Measurements from ENCODE around the gene CHGA.

CHGA gene

DNA sequence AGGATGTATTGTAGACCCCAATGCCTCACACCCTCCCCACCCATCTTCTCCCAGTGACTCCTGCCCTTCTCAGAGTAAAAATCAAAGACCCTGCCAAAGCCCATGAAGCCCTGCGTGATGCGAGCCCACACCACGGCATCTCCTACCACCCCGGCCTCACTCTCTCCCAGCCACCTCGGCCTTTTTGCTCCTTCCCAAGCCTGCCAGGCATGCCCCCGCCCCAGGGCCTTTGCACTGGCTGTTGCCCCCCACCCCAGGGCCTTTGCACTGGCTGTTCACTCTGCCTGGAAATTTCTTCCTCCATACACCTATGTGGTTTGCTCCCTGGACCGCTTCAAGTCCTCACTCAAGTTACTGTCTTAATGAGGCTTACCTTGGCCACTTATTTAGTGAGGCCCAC lies 5.0 kb upstream of the CHGA start:
- in situ Hi-C loops (cut with HindIII; ENCODE audit: low pct_ligation_motif_present, low sequenced_read_pairs), result no loop called here
- H3K27me3 ChIP-seq (replicated peaks), result peaks cover 13% of the 10 kb centered on the region
- TF ChIP-seq, protein P1, sequence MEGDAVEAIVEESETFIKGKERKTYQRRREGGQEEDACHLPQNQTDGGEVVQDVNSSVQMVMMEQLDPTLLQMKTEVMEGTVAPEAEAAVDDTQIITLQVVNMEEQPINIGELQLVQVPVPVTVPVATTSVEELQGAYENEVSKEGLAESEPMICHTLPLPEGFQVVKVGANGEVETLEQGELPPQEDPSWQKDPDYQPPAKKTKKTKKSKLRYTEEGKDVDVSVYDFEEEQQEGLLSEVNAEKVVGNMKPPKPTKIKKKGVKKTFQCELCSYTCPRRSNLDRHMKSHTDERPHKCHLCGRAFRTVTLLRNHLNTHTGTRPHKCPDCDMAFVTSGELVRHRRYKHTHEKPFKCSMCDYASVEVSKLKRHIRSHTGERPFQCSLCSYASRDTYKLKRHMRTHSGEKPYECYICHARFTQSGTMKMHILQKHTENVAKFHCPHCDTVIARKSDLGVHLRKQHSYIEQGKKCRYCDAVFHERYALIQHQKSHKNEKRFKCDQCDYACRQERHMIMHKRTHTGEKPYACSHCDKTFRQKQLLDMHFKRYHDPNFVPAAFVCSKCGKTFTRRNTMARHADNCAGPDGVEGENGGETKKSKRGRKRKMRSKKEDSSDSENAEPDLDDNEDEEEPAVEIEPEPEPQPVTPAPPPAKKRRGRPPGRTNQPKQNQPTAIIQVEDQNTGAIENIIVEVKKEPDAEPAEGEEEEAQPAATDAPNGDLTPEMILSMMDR (IDR thresholded peaks at IDR 0.05; ENCODE audit: low read depth, low read length, missing control alignments), result no peak
- H3K36me3 ChIP-seq (replicated peaks), result no peaks in the 10 kb centered on the region
- no peak overlapping the region for H3K27ac ChIP-seq
- no peak overlapping the region for H3K4me3 ChIP-seq (ENCODE audit: low read depth, low read length)
- DNase-seq, result no peak

DNA sequence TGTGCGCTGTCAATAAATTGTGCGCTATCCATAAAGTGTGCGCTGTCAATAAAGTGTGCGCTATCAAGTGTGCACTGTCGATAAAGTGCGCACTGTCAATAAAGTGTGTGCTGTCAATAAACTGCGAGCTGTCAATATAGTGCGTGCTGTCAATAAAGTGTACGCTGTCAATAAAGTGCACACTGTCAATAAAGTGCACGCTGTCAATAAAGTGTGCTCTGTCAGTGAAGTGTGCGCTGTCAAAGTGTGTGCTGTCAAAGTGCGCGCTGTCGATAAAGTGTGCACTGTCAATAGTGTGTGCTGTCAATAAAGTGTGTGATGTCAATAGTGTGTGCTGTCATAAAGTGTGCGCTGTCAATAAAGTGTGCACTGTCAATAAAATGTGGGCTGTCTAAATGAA lies 2.9 kb upstream of the CHGA start:
- H3K27me3 ChIP-seq (replicated peaks), result peaks cover 19% of the 10 kb centered on the region
- DNase-seq, result no peak
- no peak overlapping the region for H3K4me3 ChIP-seq (ENCODE audit: low read depth, low read length)
- no peak overlapping the region for H3K27ac ChIP-seq
- H3K36me3 ChIP-seq (replicated peaks), result no peaks in the 10 kb centered on the region
- TF ChIP-seq, protein P1 (IDR thresholded peaks at IDR 0.05; ENCODE audit: low read depth, low read length, missing control alignments), result no peak
- in situ Hi-C loops (cut with HindIII; ENCODE audit: low pct_ligation_motif_present, low sequenced_read_pairs), result no loop called here

DNA sequence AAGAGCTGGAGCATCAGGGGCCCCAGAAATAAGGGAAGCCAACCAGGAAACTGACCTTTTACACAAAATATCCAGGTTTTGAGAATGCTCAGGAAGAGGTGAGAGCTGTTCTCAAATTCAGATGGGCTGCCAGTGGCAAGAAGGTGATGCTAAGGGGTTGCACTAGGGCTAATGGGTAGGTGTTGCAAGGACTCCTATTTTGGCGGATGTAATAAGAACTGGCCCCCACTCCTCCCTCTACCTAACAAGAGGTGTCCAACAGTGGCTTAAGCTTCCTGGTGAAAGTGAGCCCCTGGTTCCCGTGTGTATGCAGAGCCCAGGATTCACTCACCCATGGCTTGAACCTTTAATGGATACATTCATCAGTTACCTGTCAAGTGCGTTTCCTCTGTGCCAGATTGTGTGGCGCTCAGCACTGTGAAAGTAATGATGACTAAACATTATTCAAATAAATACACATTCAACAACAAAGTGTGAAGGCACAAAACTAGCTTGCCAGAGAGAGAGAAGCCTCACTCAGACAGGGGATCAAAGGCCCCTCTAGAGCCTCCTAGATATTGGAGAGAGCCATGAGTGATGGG lies 705 bp upstream of the CHGA start:
- Histone ChIP-seq H3K27ac (no peak overlapping the region), H3K27me3 (replicated peaks) (peaks cover 19% of the 10 kb centered on the region), H3K36me3 (replicated peaks) (no peaks in the 10 kb centered on the region), H3K4me3 (ENCODE audit: low read depth, low read length) (no peak overlapping the region)
- in situ Hi-C loops (cut with HindIII; ENCODE audit: low pct_ligation_motif_present, low sequenced_read_pairs), result no loop called here
- TF ChIP-seq, protein P1 (IDR thresholded peaks at IDR 0.05; ENCODE audit: low read depth, low read length, missing control alignments), result no peak
- DNase-seq, result no peak

DNA sequence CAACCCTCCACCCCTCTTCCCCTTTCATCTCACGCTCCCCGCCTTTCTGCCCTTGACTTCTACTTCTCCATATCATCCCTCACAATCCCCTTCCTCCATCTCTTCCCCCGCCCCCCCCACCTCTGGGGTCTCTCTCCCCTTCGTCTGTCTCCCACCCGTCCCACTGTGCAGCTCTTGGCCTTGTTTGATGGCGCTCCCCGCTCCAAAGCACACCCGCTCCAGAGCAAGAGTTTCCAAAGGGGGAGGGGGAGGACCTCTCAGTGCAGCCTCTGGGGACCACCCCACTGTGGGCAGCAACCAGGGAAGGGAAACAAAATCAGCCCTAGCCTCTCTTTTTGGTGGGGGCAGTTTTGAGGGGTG lies 774 bp downstream of the CHGA start:
- H3K36me3 ChIP-seq (replicated peaks), result no peaks in the 10 kb centered on the region
- DNase-seq, result no peak
- TF ChIP-seq, protein P1 (IDR thresholded peaks at IDR 0.05; ENCODE audit: low read depth, low read length, missing control alignments), result no peak
- H3K27ac ChIP-seq, result no peak overlapping the region
- in situ Hi-C loops (cut with HindIII; ENCODE audit: low pct_ligation_motif_present, low sequenced_read_pairs), result no loop called here
- peaks cover 19% of the 10 kb centered on the region for H3K27me3 ChIP-seq (replicated peaks)
- H3K4me3 ChIP-seq (ENCODE audit: low read depth, low read length), result no peak overlapping the region

DNA sequence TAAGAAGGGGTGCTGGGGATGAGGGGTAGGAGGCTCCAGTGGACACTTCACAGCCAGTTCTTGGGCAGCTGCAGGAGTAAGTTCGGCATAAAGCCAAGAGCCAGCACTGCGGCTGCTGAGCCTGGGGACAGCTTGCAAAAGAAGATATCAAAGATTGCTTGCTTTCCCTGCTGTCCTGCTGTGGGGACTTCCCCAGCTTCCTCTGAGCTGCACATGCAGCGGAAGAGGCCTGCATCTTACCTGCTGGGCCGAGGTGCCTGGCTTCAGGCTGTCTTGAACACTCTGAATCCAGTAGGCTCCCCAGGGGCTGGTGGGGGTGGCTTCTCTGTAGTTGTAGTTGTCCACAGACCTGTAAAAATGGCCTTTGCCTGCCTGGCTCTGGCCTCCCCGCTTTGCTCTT lies 1.3 kb downstream of the CHGA start:
- no peak for DNase-seq
- H3K27me3 ChIP-seq (replicated peaks), result peaks cover 19% of the 10 kb centered on the region
- H3K4me3 ChIP-seq (ENCODE audit: low read depth, low read length), result no peak overlapping the region
- no peaks in the 10 kb centered on the region for H3K36me3 ChIP-seq (replicated peaks)
- H3K27ac ChIP-seq, result no peak overlapping the region
- in situ Hi-C loops (cut with HindIII; ENCODE audit: low pct_ligation_motif_present, low sequenced_read_pairs), result no loop called here
- TF ChIP-seq, protein P1 (IDR thresholded peaks at IDR 0.05; ENCODE audit: low read depth, low read length, missing control alignments), result no peak

DNA sequence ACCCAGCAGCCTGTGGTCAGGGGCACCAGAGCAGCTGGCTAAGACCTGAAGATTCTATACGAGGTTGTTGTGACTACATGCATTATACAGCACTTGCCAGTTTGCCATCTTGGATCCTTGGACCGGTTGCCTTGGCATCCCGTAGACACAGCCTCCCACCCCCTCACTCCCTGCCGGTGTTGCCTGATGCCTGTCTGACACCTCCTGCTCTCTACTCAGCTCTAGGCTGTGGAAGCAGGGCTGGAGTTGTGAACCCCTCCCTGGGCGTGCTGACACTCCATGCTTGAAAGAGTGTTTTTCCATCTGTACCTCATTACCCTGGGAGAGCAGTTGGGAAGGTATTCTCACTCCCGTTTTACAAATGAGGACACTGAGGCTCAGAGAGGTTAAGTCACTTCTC lies 2.5 kb downstream of the CHGA start:
- in situ Hi-C loops (cut with HindIII; ENCODE audit: low pct_ligation_motif_present, low sequenced_read_pairs), result loop anchor here (25.0 kb wide), 1 partner anchor 212 kb away; no protein-coding TSS in a partner anchor
- TF ChIP-seq, protein P1 (IDR thresholded peaks at IDR 0.05; ENCODE audit: low read depth, low read length, missing control alignments), result no peak
- Histone ChIP-seq H3K27me3 (replicated peaks) (peaks cover 20% of the 10 kb centered on the region), H3K36me3 (replicated peaks) (no peaks in the 10 kb centered on the region), H3K27ac (no peak overlapping the region), H3K4me3 (ENCODE audit: low read depth, low read length) (no peak overlapping the region)
- DNase-seq, result no peak

Data from brain microvascular endothelial cell (primary cell).